SK-N-SH (cell line): Measurements from ENCODE around the gene TYW1B. TPM values are rescaled to one million over a fixed set of nuclear protein-coding genes. Genes with fewer than 3 reads are reported as not detected.
"Not testable (repeated sequence)": the region's sequence is repeated elsewhere in the genome, so short reads cannot be mapped to it uniquely, and the experiment has no call there.

Experiments
- CTCF ChIA-PET: fragments of 300-600, 350-600 bp; formaldehyde crosslinking; extraction: SDS; loops from one replicate; lab custom pipeline; 2021; lab: Yijun Ruan, JAX
- POLR2A ChIA-PET: fragments of 350-600 bp; sonication (Branson Sonifier 250); formaldehyde crosslinking; extraction: SDS; loops from one replicate; lab custom pipeline; 2020; ENCODE audit warnings: antibody characterized with exemption, inconsistent platforms; lab: Yijun Ruan, JAX
- DNase-seq: peaks from one replicate; pipeline ENCODE4 v3.0.0; 2012
- H2AFZ ChIP-seq: fragments of 200-600 bp; sonication (generic); 2 replicates; pipeline ENCODE4 v1.8.1; 2016; ENCODE audit warnings: antibody characterized with exemption, mild to moderate bottlenecking, low read depth
- H3F3A ChIP-seq: fragments of 200-600 bp; sonication (generic); replicated peaks from 2 replicates; pipeline ENCODE3; 2016; ENCODE audit warnings: antibody characterized with exemption, mild to moderate bottlenecking; ENCODE audit not compliant: insufficient read depth
- H3K27ac ChIP-seq, 2 experiments: fragments of 200-500 bp in 1 of 2; fragments of 200-600 bp in 1 of 2; sonication (Bioruptor generic) in 1 of 2; sonication (generic), shearing (Covaris generic) in 1 of 2; 2 replicates each; pipeline versions ENCODE4 v1.5.1 to v1.6.1; 2014 to 2016; ENCODE audit warnings: low read depth in 2 of 2, inconsistent platforms in 1 of 2, low read length in 1 of 2, mild to moderate bottlenecking in 1 of 2, mixed read lengths in 1 of 2
- H3K27me3 ChIP-seq: fragments of 200-600 bp; sonication (generic), shearing (Covaris generic); 2 replicates; pipeline ENCODE4 v1.6.1; 2016; ENCODE audit warnings: mixed run types; ENCODE audit not compliant: insufficient read depth
- H3K36me3 ChIP-seq, 2 experiments: fragments of 200-500 bp in 1 of 2; fragments of 200-600 bp in 1 of 2; sonication (Bioruptor generic) in 1 of 2; sonication (generic) in 1 of 2; replicated peaks in 1 of 2; 2 replicates each; pipeline versions ENCODE3 to v1.5.1; 2014 to 2016; ENCODE audit warnings: low read length in 1 of 2, mild to moderate bottlenecking in 1 of 2; ENCODE audit not compliant: insufficient read depth in 2 of 2, control insufficient read depth in 1 of 2
- H3K4me1 ChIP-seq, 2 experiments: fragments of 200-500 bp in 1 of 2; fragments of 200-600 bp in 1 of 2; sonication (Bioruptor generic) in 1 of 2; sonication (generic), shearing (Covaris generic) in 1 of 2; 2 replicates each; pipeline versions ENCODE4 v1.5.1 to v1.6.1; 2014 to 2016; ENCODE audit warnings: low read depth in 1 of 2, low read length in 1 of 2, mixed run types in 1 of 2; ENCODE audit not compliant: insufficient read depth in 2 of 2, control insufficient read depth in 1 of 2
- H3K4me2 ChIP-seq: fragments of 200-600 bp; sonication (generic), shearing (Covaris generic); 2 replicates; pipeline ENCODE4 v1.6.1; 2017; ENCODE audit warnings: mixed run types
- H3K4me3 ChIP-seq, 2 experiments: fragments of 200-500 bp in 1 of 2; fragments of 200-600 bp in 1 of 2; sonication (Bioruptor generic) in 1 of 2; sonication (generic), shearing (Covaris generic) in 1 of 2; 2 replicates each; pipeline versions ENCODE4 v1.5.1 to v1.8.1; 2014 to 2016; ENCODE audit warnings: low read depth in 2 of 2, inconsistent platforms in 1 of 2, low read length in 1 of 2, mild to moderate bottlenecking in 1 of 2, mixed read lengths in 1 of 2, moderate library complexity in 1 of 2
- H3K79me2 ChIP-seq: fragments of 200-600 bp; sonication (generic); 2 replicates; pipeline ENCODE4 v1.8.1; 2017; ENCODE audit warnings: mild to moderate bottlenecking; ENCODE audit not compliant: insufficient read depth
- H3K9ac ChIP-seq: fragments of 200-600 bp; sonication (generic); 2 replicates; pipeline ENCODE4 v1.6.1; 2017; ENCODE audit warnings: mixed run types
- H3K9me2 ChIP-seq: fragments of 200-600 bp; sonication (generic); 2 replicates; pipeline ENCODE4 v1.6.1; 2017; ENCODE audit warnings: mixed run types
- H3K9me3 ChIP-seq: fragments of 200-600 bp; sonication (generic); 2 replicates; pipeline ENCODE4 v1.6.1; 2017; ENCODE audit warnings: mixed run types, mild to moderate bottlenecking, moderate library complexity
- H4K20me1 ChIP-seq: fragments of 200-600 bp; sonication (generic); 2 replicates; pipeline ENCODE4 v1.6.1; 2017; ENCODE audit warnings: mild to moderate bottlenecking, mixed run types; ENCODE audit not compliant: insufficient read depth
- CHD2 ChIP-seq: fragments of 150-350 bp; IDR thresholded peaks from 2 replicates; pipeline ENCODE4 v1.6.1; 2018; ENCODE audit warnings: low read length; ENCODE audit not compliant: partially characterized antibody
- GABPA ChIP-seq: IDR thresholded peaks from 2 replicates; pipeline ENCODE4 v1.4.0; 2012; ENCODE audit warnings: low read depth, mild to moderate bottlenecking
- MXI1 ChIP-seq: IDR thresholded peaks from 2 replicates; pipeline ENCODE4 v1.6.1; 2012; ENCODE audit warnings: mild to moderate bottlenecking, low read depth, low read length, improper control_type of control experiment
- NRF1 ChIP-seq: IDR thresholded peaks from 2 replicates; pipeline ENCODE4 v1.6.1; 2012; ENCODE audit warnings: low read depth, mild to moderate bottlenecking, low read length
- POLR2AphosphoS5 ChIP-seq: IDR thresholded peaks from 2 replicates; pipeline ENCODE4 v1.6.1; 2012; ENCODE audit warnings: low read depth, low read length
- RCOR1 ChIP-seq: fragments of 150-350 bp; IDR thresholded peaks from 2 replicates; pipeline ENCODE4 v1.6.1; 2017; ENCODE audit warnings: antibody characterized with exemption, low read length
- RFX5 ChIP-seq: IDR thresholded peaks from 2 replicates; pipeline ENCODE4 v1.6.1; 2012; ENCODE audit warnings: mild to moderate bottlenecking, improper control_type of control experiment, low read length
- SIN3A ChIP-seq: IDR thresholded peaks from 2 replicates; pipeline ENCODE4 v1.6.1; 2012; ENCODE audit warnings: low read depth, mild to moderate bottlenecking, low read length, moderate library complexity, borderline replicate concordance
- TAF1 ChIP-seq: IDR thresholded peaks from 2 replicates; pipeline ENCODE4 v1.6.1; 2012; ENCODE audit warnings: low read depth, mild to moderate bottlenecking, low read length, moderate library complexity, borderline replicate concordance
- TCF12 ChIP-seq: IDR thresholded peaks from 2 replicates; pipeline ENCODE4 v1.4.0; 2012
- TEAD4 ChIP-seq: IDR thresholded peaks from 2 replicates; pipeline ENCODE4 v1.4.0; 2012; ENCODE audit warnings: mild to moderate bottlenecking, borderline replicate concordance; ENCODE audit not compliant: insufficient read depth
- YY1 ChIP-seq: IDR thresholded peaks from 2 replicates; pipeline ENCODE4 v1.4.0; 2012; ENCODE audit warnings: low read depth, mild to moderate bottlenecking
- WGBS: methylation state at CpG from one replicate; pipeline ENCODE4 v1.1.6; 2017; ENCODE audit warnings: low lambda C conversion rate; 5-methylcytosine and 5-hydroxymethylcytosine counted together
- polyA plus RNA-seq, 3 experiments: library from polyadenylated mRNA; depleted of rRNA; stranded (reverse); fragments of >200 nt; gene quantifications; 2 replicates each; pipeline ENCODE4 v1.2.3, GENCODE V29; 2012
- TF ChIP-seq, protein P1 (sequence below): fragments of 200-600 bp; sonication (generic); IDR thresholded peaks from 2 replicates; pipeline ENCODE4 v1.6.1; 2017; ENCODE audit warnings: antibody characterized with exemption, mild to moderate bottlenecking, moderate library complexity
- TF ChIP-seq, protein P2 (sequence below): IDR thresholded peaks from 2 replicates; pipeline ENCODE4 v1.4.0; 2012; ENCODE audit warnings: low read depth
- TF ChIP-seq, protein P3 (sequence below): IDR thresholded peaks from 2 replicates; pipeline ENCODE4; 2012

The TYW1B gene
- polyA plus RNA-seq, 1 of the 3 experiments (the other 2 are of a cell fraction), result 1.4 TPM

DNA sequence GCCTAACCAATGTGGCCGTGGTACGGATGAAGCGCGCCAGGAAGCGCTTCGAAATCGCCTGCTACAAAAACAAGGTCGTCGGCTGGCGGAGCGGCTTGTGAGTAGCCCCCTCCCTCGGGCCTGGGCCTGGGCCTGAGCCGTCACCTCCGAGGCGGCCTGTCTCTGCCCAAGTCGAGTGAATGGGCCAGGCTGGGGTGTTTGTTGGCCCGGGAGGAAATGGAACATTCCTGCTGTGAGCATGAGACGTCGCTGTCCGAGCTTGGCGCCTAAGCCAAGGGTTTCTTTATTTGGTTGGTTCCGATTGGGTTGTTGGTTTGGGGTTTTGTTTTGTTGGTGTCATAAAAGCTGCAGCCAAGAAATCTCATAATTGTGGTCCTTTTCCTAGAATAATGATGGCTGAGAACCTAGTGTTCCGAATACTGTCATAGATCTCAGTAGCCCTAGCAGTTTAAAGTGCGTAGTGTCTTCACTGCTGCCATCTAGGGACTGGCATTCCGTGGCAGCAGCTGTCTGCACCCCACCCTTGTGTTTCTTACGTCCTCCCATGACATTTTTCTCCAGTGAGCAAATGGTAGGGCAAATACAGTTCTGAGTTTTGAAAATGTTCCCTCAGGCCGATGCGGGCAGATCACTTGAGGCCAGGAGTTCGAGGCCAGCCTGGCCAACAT lies 1.8 kb upstream of the TYW1B start:
- under 1% methylated on average over 29 of the region's 29 CpGs for WGBS
- H4K20me1 ChIP-seq, H3K9me2 ChIP-seq, H3K9me3 ChIP-seq, POLR2A ChIA-PET, H3K4me1 ChIP-seq, H3K27me3 ChIP-seq: not testable (repeated sequence)
- Histone ChIP-seq H3K36me3 (peaks cover 13 to 40% of the 10 kb centered on the region in 2 experiments), H3K27ac (peak overlapping the region; percentile 69 to 93), H3K9ac (peak overlapping the region; percentile 82), H3K4me2 (peak overlapping the region; percentile 83), H3K79me2 (peaks cover 59% of the 10 kb centered on the region), H2AFZ (peak overlapping the region; percentile 70; the same call in 1 of the 2 replicates), H3F3A (peaks cover 35% of the 10 kb centered on the region), H3K4me3 (peak overlapping the region; percentile 67 to 96)
- CTCF ChIA-PET, result interaction anchor here (0.7 to 1.8 kb wide), 3 partner anchors 8 to 90 kb away, joined by 4 to 13 read pairs (median 4); no protein-coding TSS in a partner anchor
- DNase-seq, result peak; percentile 17
- 0 out of 2 replicates have a peak, but pooled peaks have one; percentile 46 for TF ChIP-seq TEAD4
- TF ChIP-seq TCF12, result peak; percentile 28; the same call in 1 of the 2 replicates
- 0 out of 2 replicates have a peak, but pooled peaks have one; percentile 12 for TF ChIP-seq TAF1
- TF ChIP-seq RCOR1, result peak; percentile 40; the same call in 1 of the 2 replicates
- TF ChIP-seq MXI1, result peak; percentile 53; the same call in 1 of the 2 replicates
- TF ChIP-seq, protein P1, sequence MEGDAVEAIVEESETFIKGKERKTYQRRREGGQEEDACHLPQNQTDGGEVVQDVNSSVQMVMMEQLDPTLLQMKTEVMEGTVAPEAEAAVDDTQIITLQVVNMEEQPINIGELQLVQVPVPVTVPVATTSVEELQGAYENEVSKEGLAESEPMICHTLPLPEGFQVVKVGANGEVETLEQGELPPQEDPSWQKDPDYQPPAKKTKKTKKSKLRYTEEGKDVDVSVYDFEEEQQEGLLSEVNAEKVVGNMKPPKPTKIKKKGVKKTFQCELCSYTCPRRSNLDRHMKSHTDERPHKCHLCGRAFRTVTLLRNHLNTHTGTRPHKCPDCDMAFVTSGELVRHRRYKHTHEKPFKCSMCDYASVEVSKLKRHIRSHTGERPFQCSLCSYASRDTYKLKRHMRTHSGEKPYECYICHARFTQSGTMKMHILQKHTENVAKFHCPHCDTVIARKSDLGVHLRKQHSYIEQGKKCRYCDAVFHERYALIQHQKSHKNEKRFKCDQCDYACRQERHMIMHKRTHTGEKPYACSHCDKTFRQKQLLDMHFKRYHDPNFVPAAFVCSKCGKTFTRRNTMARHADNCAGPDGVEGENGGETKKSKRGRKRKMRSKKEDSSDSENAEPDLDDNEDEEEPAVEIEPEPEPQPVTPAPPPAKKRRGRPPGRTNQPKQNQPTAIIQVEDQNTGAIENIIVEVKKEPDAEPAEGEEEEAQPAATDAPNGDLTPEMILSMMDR, result peak; percentile 80
- TF ChIP-seq, protein P2, sequence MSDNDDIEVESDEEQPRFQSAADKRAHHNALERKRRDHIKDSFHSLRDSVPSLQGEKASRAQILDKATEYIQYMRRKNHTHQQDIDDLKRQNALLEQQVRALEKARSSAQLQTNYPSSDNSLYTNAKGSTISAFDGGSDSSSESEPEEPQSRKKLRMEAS, result peak; percentile 62
- peak; percentile 83; the same call in 1 of the 2 replicates for TF ChIP-seq SIN3A
- peak; percentile 46 for TF ChIP-seq POLR2AphosphoS5

DNA sequence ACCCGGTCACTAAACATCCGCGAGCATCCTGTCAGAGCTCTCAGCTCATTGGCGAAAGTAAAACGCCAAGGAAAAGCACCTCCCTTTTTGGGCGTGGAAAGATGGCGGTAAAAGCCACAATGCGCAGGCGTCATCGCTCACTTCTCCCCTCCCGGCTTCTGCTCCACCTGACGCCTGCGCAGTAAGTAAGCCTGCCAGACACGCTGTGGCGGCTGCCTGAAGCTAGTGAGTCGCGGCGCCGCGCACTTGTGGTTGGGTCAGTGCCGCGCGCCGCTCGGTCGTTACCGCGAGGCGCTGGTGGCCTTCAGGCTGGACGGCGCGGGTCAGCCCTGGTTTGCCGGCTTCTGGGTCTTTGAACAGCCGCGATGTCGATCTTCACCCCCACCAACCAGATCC lies 1.3 kb upstream of the TYW1B start:
- peak; percentile 84 for DNase-seq
- H3K9me3 ChIP-seq, H3K9me2 ChIP-seq, H2AFZ ChIP-seq, H3K4me1 ChIP-seq: not testable (repeated sequence)
- POLR2A ChIA-PET, result interaction anchor here (0.6 kb wide), 1 partner anchor 91 kb away, joined by 3 read pairs; no protein-coding TSS in a partner anchor
- Histone ChIP-seq H3K4me2 (peak overlapping the region; percentile 83), H3F3A (peaks cover 35% of the 10 kb centered on the region)
- WGBS, result 1% methylated on average over 34 of the region's 36 CpGs
- TF ChIP-seq, protein P3, sequence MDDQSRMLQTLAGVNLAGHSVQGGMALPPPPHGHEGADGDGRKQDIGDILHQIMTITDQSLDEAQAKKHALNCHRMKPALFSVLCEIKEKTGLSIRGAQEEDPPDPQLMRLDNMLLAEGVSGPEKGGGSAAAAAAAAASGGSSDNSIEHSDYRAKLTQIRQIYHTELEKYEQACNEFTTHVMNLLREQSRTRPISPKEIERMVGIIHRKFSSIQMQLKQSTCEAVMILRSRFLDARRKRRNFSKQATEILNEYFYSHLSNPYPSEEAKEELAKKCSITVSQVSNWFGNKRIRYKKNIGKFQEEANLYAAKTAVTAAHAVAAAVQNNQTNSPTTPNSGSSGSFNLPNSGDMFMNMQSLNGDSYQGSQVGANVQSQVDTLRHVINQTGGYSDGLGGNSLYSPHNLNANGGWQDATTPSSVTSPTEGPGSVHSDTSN, result peak; percentile 35; the same call in 1 of the 2 replicates
- TF ChIP-seq YY1 (peak; percentile 81), MXI1 (peak; percentile 84), TAF1 (peak; percentile 43; the same call in 1 of the 2 replicates), CHD2 (peak; percentile 75), POLR2AphosphoS5 (peak; percentile 73), NRF1 (peak; percentile 94), GABPA (peak; percentile 86), RFX5 (peak; percentile 27; the same call in 1 of the 2 replicates)
- TF ChIP-seq, all 33 proteins: peak for 9; not testable (repeated sequence) for 24
- Histone ChIP-seq H3K9ac (peak overlapping the region; percentile 82), H3K27ac (peak overlapping the region; percentile 69 to 93), H3K36me3 (peaks cover 13 to 35% of the 10 kb centered on the region in 2 experiments), H3K79me2 (peaks cover 56% of the 10 kb centered on the region), H3K4me3 (peak overlapping the region; percentile 67 to 96)
- not testable (repeated sequence) for H4K20me1 ChIP-seq, H3K27me3 ChIP-seq
- CTCF ChIA-PET, result interaction anchor here (0.7 to 1.8 kb wide), 3 partner anchors 9 to 90 kb away, joined by 4 to 13 read pairs (median 4); no protein-coding TSS in a partner anchor
